Measurements from ENCODE around the gene DGCR6L. TPM values are rescaled to one million over a fixed set of nuclear protein-coding genes. Genes with fewer than 3 reads are reported as not detected.
"Not testable (repeated sequence)": the region's sequence is repeated elsewhere in the genome, so short reads cannot be mapped to it uniquely, and the experiment has no call there.

DGCR6L gene
- total RNA-seq, 1 experiment from 2014 or later = 38.6 TPM

DNA sequence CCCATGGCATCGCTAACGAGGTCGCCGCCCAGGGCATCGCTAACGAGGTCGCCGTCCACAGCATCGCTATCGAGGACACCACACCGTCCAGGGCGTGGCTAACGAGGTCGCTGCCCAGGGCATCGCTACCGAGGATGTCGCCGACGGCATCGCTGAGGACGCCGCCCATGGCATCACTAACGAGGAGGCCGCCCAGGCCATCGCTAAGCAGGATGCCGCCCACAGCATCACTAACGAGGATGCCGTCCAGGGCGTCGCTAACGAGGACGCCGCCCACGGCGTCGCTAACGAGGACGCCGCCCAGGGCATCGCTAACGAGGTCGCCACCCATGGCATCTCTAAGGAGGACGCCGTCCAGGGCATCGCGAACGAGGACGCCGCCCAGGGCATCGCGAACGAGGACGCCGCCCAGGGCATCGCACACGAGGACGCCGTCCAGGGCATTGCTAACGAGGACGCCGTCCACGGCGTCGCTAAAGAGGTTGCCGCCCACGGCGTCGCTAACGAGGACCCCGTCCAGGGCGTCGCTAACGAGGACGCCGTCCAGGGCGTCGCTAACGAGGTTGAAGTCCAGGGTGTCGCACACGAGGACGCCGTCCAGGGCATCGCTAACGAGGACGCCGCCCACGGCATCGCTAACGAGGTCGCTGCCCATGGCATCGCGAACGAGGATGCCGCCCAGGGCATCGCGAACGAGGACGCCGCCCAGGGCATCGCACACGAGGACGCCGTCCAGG, 38.8 kb upstream of the DGCR6L start:
- not testable (repeated sequence) for H3K4me2 ChIP-seq (ENCODE audit: insufficient read depth, insufficient read length, low read length); H3K9ac ChIP-seq (ENCODE audit: extremely low read depth, insufficient read length, low read length); H2BK15ac ChIP-seq (ENCODE audit: low read depth, low read length); H2BK5ac ChIP-seq (ENCODE audit: insufficient read length, low read length); H3K79me1 ChIP-seq (ENCODE audit: insufficient read depth, low read depth, low read length, poor library complexity, severe bottlenecking); H4K8ac ChIP-seq (replicated peaks; ENCODE audit: insufficient read length, low read depth, low read length); H2AFZ ChIP-seq (ENCODE audit: low read length); H4K20me1 ChIP-seq (ENCODE audit: control insufficient read depth, insufficient read depth, insufficient read length); H4K91ac ChIP-seq (ENCODE audit: insufficient read length, low read depth, low read length); H3K27me3 ChIP-seq (ENCODE audit: insufficient read depth, low read length); H3K27ac ChIP-seq (ENCODE audit: insufficient read length, low read depth, low read length); H4K5ac ChIP-seq (ENCODE audit: insufficient read length, low read depth, low read length); H2BK20ac ChIP-seq (ENCODE audit: low read depth, low read length, poor library complexity, severe bottlenecking); H3K27me3 Mint-ChIP-seq (ENCODE audit: low read depth); H3K23ac ChIP-seq (ENCODE audit: insufficient read length, low read depth, low read length); H3K4ac ChIP-seq (ENCODE audit: low read depth, low read length); H3T11ph ChIP-seq (ENCODE audit: low read length); H3K4me3 Mint-ChIP-seq; H2AK5ac ChIP-seq (ENCODE audit: insufficient read length, low read length); H3K56ac ChIP-seq (ENCODE audit: insufficient read length, low read depth, low read length); H2BK12ac ChIP-seq (ENCODE audit: insufficient read length, low read depth, low read length); H3K4me1 Mint-ChIP-seq; H3K23me2 ChIP-seq (ENCODE audit: insufficient read length, low read depth, low read length, poor library complexity, severe bottlenecking); H3K14ac ChIP-seq (ENCODE audit: insufficient read depth, low read length); H2BK120ac ChIP-seq (ENCODE audit: low read depth, low read length, poor library complexity, severe bottlenecking); H3K9me3 ChIP-seq (ENCODE audit: control insufficient read depth, low read depth, low read length); H3K36me3 Mint-ChIP-seq (ENCODE audit: insufficient read depth in 1 of 3, low read depth in 3 of 3); H3K18ac ChIP-seq (ENCODE audit: insufficient read length, low read depth, low read length); H3K79me2 ChIP-seq (ENCODE audit: insufficient read depth, low read length); H3K27ac Mint-ChIP-seq; H3K4me1 ChIP-seq (ENCODE audit: insufficient read depth, low read length); H3K9me3 Mint-ChIP-seq
- no CpG with 5 or more reads among the region's 103 CpGs for WGBS (ENCODE audit: extremely low coverage, insufficient read length, low lambda C conversion rate)
- DNase-seq = peak; percentile 1

DNA sequence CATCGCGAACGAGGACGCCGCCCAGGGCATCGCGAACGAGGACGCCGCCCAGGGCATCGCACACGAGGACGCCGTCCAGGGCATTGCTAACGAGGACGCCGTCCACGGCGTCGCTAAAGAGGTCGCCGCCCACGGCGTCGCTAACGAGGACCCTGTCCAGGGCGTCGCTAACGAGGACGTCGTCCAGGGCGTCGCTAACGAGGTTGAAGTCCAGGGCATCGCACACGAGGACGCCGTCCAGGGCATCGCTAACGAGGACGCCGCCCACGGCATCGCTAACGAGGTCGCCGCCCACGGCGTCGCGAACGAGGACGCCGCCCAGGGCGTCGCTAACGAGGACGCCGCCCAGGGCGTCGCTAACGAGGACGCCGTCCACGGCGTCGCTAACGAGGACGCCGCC, 38.1 kb upstream of the DGCR6L start:
- H3K27me3 Mint-ChIP-seq (ENCODE audit: low read depth); H3K9me3 Mint-ChIP-seq; H2BK15ac ChIP-seq (ENCODE audit: low read depth, low read length); H3K18ac ChIP-seq (ENCODE audit: insufficient read length, low read depth, low read length); H3K23ac ChIP-seq (ENCODE audit: insufficient read length, low read depth, low read length); H3K79me2 ChIP-seq (ENCODE audit: insufficient read depth, low read length); H2BK120ac ChIP-seq (ENCODE audit: low read depth, low read length, poor library complexity, severe bottlenecking); H3K4me1 ChIP-seq (ENCODE audit: insufficient read depth, low read length); H4K91ac ChIP-seq (ENCODE audit: insufficient read length, low read depth, low read length); H3K27ac Mint-ChIP-seq; H3K4ac ChIP-seq (ENCODE audit: low read depth, low read length); H3T11ph ChIP-seq (ENCODE audit: low read length); H3K9me3 ChIP-seq (ENCODE audit: control insufficient read depth, low read depth, low read length); H3K79me1 ChIP-seq (ENCODE audit: insufficient read depth, low read depth, low read length, poor library complexity, severe bottlenecking); H2AFZ ChIP-seq (ENCODE audit: low read length); H3K23me2 ChIP-seq (ENCODE audit: insufficient read length, low read depth, low read length, poor library complexity, severe bottlenecking); H2BK12ac ChIP-seq (ENCODE audit: insufficient read length, low read depth, low read length); H3K14ac ChIP-seq (ENCODE audit: insufficient read depth, low read length); H2AK5ac ChIP-seq (ENCODE audit: insufficient read length, low read length); DNase-seq; H2BK5ac ChIP-seq (ENCODE audit: insufficient read length, low read length); H3K4me3 Mint-ChIP-seq; H3K4me1 Mint-ChIP-seq; H4K5ac ChIP-seq (ENCODE audit: insufficient read length, low read depth, low read length); H3K4me2 ChIP-seq (ENCODE audit: insufficient read depth, insufficient read length, low read length); H3K36me3 Mint-ChIP-seq (ENCODE audit: insufficient read depth in 1 of 3, low read depth in 3 of 3); H4K8ac ChIP-seq (replicated peaks; ENCODE audit: insufficient read length, low read depth, low read length); H3K27me3 ChIP-seq (ENCODE audit: insufficient read depth, low read length); H4K20me1 ChIP-seq (ENCODE audit: control insufficient read depth, insufficient read depth, insufficient read length); H3K27ac ChIP-seq (ENCODE audit: insufficient read length, low read depth, low read length); H3K9ac ChIP-seq (ENCODE audit: extremely low read depth, insufficient read length, low read length); H3K56ac ChIP-seq (ENCODE audit: insufficient read length, low read depth, low read length); H2BK20ac ChIP-seq (ENCODE audit: low read depth, low read length, poor library complexity, severe bottlenecking): not testable (repeated sequence)
- no CpG with 5 or more reads among the region's 70 CpGs for WGBS (ENCODE audit: extremely low coverage, insufficient read length, low lambda C conversion rate)

Data from H9 (cell line).